ACHN (cell line): Measurements from ENCODE around the gene SH3RF1.
A peak's percentile ranks its signal among the peaks of the same experiment; 100 is the strongest.
"Not testable (repeated sequence)": the region's sequence is repeated elsewhere in the genome, so short reads cannot be mapped to it uniquely, and the experiment has no call there.

Source experiments
- DNase-seq: peaks from one replicate; pipeline ENCODE4 v3.0.0-alpha.2; 2015
- in situ Hi-C: cut with HindIII; loops from 2 replicates; pipeline ENCODE4 v1.10.0; 2017; ENCODE audit warnings: low sequenced_read_pairs, low pct_ligation_motif_present, low pct_unique_long_range_greater_than_20kb

The SH3RF1 gene

DNA sequence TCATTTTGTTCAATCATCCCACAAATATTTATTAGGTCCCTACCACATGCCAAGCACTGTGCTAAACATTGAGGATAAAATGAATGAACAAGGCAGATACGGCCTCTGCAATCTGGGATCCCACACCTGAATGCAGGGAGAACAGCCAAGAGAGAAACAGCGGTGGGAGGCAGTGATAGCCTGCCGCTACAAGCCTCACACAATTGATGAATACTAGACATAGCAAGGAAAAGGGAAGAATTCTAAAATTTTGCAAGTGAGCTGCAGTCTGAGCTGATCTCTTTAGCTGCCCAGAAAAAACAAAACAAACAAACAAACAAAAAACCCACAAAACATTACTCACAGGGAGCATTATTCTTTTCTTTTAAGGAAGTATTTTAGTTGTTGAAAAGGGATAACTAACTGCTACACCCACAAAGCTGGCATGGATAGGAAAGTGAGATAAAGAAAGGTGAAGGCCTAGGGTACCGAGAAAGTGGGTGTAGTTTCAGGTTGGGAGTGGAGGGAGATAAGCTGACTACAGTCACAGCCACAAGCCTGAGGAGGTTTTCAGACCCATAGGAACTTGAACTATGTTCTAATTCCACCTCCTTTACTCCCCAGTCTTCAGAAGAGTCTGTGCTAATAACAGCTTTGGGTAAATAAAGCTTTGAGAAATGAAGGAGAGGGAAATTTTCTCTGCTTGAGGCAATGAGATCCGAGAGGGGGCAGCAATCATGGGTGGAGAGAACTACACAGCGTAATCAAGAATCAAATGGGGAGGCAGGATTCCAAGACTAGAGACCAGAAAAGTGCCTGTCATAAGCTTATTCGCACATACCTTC lies 85.4 kb downstream of the SH3RF1 start:
- in situ Hi-C loops: no loop called here
- DNase-seq: no peak

DNA sequence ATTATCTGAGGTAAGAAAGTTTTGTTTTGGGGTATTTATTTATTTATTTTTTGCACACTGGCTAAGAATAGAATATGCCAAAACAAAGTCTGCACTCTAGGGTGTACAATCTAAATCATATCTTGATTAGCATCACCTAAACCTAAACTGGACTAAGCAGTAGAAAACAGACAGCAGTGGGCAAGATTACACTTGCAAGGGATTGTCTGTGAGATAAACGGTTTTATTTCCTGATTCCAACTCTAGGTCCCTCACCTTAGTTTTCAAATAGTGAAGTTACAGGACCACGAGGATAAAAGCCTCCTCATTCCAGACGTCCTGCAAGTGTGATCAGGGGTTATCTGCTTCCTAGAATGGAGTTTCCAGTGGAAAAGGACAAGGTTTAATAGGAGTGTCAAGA lies 86.1 kb downstream of the SH3RF1 start:
- no peak for DNase-seq
- in situ Hi-C loops: no loop called here

DNA sequence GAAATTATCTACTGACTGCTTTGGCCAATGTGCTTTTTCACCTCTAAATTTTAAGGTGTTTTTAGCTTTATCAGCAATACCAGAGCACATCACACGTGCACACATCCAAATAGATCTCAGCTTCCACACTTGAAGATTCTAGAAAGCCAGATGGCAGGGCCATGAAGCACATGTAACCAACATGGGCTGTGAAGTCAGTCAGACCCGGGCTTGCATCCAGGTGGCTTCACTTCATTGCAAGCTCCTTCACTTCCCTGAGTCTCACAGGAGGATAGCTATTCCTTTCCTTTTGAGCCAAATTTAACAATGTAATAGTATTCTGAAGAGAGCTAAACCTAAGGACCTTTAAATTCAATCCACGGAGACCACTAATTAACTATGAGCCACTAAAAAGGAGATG lies 86.5 kb downstream of the SH3RF1 start:
- DNase-seq: no peak
- in situ Hi-C loops: no loop called here

DNA sequence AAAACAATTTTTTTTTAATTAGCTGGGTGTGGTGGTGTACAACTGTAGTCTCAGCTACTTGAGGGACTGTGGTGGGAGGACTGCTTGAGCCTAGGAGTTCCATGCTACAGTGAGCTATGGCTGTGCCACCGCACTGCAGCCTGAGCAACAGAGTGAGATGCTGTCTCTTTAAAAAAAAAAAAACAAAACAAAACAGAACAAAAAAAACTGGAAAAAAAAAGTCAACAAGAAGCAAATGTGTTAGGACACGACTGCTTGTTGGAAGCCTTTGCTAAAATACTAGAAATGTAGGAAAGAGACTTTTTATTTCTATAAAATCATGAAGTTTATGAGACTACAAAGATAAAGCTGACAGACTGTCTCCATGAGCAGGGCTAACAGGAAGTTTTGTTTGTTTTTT lies 87.2 kb downstream of the SH3RF1 start:
- DNase-seq: no peak
- in situ Hi-C loops: no loop called here

DNA sequence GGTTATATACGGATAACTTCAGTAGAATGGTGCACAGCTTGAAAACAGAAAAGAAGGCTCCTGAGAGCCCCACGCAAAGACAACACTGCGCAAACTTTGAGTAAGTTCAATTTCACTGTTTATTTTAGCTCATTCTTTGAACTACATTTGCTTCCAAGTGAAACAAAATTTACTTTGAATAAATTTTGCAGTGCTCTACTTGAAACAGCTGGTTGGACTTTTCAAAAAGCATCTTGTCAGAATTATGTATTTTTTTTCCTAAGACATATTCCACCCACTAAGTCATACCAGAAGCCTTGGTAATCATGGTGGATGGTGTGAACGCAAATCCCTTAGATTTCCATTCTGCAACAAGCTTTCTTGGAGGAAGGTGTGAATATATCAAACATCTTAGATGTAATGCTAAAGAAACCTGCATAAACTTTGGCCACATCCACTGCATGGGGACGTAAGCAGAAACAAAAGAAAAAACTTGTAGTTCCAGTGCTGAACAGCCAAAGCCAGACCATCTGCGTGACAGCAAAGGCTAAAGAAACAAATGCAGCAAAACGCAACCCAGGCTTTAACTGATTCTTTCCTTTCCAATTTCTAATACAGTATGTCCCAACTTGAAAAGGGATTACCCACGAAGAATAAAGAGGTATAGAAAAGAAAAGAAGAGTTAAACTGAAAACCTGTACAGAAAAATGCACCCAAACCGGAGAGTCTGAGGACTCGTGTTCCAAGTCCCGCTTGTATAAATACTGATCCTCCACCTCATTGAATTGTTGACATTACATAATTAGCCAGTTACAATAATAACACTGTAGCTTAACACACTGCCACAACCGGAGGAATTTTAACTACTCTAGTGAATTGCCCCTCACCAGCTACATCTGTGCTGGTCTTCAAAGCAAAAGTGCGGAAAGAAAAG lies 90.9 kb downstream of the SH3RF1 start:
- no peak for DNase-seq
- in situ Hi-C loops: no loop called here

DNA sequence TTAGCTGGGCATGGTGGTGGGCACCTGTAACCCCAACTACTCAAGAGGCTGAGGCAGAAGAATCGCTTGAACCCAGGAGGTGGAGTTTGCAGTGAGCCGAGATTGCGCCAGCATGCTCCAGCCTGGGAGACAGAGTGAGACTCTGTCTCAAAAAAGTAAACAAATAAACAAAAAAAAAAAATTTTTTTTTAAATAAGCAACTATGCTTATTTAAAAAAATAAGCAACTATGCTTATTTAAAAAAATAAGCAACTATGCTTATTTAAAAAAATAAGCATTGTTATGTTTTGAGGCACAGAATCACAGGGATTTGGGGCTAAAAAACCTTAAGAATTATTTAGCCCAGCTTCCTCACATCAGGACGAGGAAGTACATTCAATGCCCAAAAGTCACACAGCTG lies 92.7 kb downstream of the SH3RF1 start:
- in situ Hi-C loops: not testable (repeated sequence)

DNA sequence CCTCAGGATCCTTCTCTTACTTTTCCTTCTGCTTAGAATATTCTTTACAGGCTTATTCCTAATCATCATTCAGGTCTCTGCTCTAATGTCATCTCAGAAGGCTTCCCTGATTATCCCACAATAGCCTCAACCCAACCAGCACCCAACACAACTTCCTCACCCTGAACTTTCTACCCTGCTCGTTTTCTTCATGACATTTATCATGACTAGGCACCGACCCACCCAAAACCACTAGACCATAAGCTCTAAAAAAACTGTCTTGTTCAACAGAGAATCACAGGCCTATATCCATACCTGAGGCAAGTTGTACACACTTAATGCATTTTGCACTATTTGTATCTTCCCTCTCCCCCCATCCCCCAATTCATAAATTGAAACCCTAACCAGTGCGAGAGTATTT lies 95.3 kb downstream of the SH3RF1 start:
- DNase-seq: no peak
- in situ Hi-C loops: no loop called here

More for the DNA sequence above, 92.7 kb downstream of the SH3RF1 start:
- DNase-seq: not testable (repeated sequence)

DNA sequence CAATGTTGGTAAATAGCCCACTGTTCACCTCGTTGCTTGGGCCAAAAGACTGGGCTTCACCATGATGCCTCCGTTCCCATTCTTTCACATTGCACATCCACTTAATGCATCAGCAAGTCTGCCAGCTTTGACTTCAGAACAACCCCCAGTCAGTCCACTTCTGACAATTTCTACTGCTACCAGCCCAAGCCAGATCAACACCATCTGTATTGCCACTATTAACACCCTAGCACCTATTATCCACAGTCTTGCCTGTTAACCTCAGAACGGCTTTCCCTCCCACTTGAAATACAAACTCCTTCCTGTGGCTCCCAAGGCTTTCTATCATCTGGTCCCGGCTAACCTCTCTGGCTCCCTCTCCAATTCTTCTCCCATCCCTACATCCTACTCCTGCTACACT lies 95.7 kb downstream of the SH3RF1 start:
- in situ Hi-C loops: no loop called here

DNA sequence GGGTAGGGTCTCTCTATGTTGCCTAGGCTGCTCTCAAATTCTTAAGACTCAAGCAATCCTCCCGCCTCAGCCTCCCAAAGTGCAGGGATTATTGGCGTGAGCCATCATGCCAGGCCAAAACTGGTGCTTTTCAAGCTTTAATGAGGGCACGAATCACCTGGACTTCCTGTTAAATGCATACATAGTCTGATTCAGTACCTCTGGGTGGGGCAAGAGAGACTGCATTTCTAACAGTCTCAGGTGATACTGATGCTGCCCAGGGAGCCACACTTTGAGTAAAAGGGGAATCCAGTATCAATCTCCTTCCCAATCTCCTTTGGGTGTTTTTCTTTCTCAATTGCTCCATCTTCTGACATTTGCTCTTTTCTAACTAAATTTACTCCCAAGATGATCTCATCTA lies 96.5 kb downstream of the SH3RF1 start:
- DNase-seq: no peak
- in situ Hi-C loops: no loop called here

More for the DNA sequence above, 95.7 kb downstream of the SH3RF1 start:
- DNase-seq: no peak

DNA sequence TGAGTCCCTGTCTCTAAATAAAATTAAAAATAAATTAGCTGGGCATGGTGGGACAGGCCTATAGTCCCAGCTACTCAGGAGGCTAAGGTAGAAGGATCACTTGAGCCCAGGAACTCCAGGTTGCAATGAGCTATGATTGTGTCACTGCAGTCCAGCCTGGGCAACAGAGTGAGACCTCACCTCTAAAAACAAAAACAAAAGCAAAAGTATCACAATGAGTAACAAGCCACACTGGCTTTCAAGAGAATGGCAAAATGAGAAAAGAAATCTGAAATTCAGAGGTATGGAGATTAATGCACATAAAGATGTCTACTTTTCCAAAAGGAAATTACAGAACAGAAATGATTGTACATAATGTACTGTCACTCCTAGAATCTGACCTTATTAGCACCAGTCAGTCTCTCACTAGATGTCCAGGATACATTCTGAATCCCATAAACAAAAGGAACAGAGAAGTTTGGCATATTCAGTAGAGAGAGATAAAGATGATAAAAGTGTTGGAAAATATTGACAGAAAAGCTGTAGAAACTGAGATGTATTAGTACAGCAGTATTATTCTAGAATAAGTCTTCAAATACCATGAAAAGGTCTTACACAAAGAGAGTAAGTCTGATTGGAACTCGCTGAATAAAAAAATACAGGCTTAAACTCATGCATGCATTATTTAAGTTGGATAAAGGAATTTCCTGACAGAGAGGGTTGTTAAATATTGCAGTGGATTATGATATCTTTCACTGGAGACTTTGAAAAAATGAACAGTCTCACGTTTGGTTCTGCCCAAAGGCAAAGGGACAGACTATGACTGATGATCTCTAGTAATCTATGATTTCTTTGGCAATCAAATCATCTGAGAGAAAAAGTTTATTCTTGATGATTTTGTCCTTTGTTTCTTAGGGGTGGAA lies 102.5 kb downstream of the SH3RF1 start:
- in situ Hi-C loops: no loop called here
- no peak for DNase-seq

DNA sequence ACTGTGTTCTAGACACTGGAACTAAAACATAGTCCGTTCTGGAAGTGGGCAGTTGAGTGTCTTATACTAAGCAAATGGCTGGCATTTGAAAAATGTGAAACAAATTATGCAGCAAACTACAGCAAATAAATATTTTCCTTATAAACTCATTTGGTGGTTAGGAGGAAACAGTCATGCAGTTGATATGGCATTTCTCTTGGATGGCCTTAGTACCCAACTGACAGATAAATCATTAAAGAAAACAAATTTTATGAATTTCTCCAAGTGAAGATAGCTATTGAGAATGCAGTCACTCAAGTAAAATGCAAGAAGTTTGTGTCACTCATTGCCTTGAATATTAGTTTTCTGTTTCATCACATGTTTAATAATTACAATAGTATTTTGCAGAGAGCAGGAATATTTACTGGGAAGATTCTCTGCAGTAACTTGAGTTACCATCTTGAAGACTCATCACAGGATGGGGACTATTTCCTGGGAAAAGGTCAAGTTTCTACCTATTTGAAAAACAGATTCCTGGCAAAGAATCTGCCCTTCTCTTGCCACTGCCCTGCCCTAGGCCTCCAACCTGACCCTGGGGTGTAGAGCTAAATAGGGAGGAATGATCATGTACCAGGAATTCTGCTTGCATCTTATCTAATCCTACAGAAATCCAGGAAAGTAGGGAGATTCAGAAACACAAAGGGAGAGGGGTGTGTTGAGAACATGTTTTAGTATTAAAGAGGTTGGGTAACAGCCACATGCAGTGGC lies 105.9 kb downstream of the SH3RF1 start:
- DNase-seq: no peak
- in situ Hi-C loops: no loop called here

DNA sequence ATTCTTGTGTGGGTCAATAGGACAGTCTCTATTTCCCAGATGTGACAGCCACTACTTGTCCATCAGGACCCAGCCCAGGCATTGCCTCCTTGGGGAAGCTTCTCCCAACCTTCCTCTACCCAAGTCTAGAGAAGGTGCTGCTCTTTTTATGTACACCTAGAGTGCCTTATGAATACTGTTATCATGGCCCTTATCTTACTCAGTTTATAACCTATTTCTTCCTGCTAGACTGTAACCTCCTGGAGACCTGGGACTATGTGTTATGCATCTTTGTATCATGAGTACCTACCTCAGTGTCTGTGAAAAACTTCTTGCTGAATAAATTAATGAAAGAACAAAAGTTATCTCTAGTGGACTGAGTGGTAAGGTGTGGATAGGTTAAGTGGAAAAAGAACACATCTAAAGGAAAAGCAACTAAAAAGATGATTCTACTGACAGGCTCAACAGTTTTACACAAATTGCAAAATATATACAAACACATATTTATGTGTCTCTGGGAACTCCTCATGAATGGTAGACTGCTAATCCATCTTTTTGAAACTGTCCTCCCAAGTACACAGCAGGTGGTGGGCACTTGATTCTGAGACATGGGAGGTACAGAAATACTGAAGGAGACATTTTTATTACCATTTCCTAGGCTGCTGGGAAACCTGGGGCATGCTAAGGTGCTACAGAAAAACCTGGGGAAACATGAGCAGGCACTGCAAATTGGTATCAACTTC lies 106.6 kb downstream of the SH3RF1 start:
- no peak for DNase-seq
- in situ Hi-C loops: no loop called here

DNA sequence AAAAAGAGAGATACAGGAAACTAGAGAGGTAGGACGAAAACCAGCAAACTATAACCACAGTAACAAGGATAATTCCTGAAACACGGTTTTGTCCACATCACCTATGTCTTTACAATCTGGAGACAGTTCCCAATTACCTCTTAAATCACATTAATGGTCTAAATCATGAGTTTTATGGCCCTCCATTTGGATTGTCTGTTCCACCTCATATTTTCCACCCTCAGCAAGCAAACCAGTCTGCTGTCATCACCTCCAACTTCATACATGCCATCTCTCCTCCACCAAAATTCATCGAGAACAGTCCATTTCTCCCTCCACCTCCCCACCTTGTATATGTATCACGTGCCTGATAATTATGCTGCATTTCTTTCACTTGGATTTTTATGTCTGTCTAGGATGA lies 107.3 kb downstream of the SH3RF1 start:
- no peak for DNase-seq
- in situ Hi-C loops: no loop called here

DNA sequence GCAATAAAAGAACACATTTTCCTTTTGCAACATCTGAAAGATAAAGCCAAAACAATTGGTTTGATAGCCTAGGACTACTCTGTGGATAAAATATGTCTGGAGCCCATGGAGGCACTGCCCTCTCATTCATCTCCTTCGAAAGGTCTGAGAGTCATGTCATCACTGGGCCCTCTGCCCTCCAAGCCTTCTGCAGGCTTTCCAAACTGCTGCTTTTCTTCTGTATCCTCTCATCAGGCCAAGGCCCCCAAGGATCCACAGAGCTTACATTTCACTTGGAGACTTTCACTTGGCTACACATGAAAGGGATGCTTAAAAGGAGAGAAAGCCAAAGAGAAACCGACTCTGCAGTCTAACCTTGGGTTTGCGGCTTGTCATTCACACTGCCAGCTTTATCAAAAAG lies 109.9 kb downstream of the SH3RF1 start:
- in situ Hi-C loops: no loop called here

DNA sequence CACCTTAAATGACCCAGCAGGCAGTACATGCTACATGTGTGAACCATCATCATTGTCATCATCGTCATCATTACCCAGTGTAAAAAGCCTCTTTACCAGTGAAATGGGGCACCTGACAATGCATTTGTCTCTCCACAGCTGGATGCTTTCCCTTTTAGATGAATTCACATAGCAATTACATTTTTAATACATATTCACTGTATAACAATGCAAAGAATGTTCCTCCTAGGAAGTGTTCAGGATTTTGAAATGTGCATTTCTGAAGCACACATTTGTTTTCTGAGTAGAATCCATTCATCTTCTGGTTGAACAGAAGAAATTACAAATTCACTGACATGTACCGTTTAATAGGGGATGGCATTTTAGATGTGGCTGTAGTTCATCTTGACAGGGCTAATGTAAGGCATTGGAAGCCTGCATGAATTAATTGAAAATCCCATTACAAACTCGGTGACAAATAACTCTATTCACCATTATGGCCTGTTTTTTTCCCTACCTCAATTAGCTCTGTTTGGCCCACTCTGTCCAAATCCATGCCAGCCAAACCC lies 111.1 kb downstream of the SH3RF1 start:
- peak; percentile 54 for DNase-seq

More for the DNA sequence above, 109.9 kb downstream of the SH3RF1 start:
- DNase-seq: no peak

DNA sequence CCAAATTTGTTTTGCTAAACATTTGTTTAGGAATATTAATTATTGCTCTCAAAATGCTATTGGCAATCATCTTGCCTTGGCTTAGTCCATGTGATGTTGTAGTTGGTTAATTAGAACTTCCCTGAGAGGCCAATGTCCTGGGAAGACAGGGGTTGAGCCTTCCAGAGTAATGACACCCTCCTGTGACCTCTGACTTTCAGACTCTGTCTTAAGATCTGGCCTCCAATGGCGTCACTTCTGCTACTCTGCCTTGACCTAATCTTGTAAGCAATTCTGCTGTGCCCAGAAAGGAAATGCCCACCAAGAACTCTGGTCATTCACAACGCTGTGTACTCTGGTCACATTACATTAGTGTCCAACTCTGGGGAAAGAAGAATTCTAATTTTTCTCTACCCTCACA lies 111.9 kb downstream of the SH3RF1 start:
- DNase-seq: no peak
- in situ Hi-C loops: no loop called here

More for the DNA sequence above, 111.1 kb downstream of the SH3RF1 start:
- in situ Hi-C loops: no loop called here

DNA sequence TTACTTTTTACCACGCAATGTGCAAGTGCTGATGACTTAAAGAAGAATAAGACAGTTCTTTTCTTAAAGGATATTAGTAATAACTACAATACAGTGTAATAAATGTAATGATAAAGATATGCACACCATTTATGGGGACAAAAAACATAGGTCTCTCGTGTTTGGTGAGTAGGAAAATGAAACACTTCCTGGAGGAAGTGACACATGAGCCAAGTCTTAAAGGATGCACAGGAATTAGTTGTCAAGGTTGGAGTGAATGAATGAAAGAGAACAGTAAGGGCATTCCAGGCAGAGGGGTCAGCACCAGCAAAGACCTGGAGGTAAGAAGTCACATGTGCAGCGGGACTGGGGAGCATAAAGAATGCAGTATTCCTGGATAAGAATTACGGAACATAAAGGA lies 112.7 kb downstream of the SH3RF1 start:
- no peak for DNase-seq
- in situ Hi-C loops: no loop called here
